Neural progenitor cell (in vitro differentiated cells): Measurements from ENCODE around the gene RNF166. TPM values are rescaled to one million over a fixed set of nuclear protein-coding genes. Genes with fewer than 3 reads are reported as not detected.

Experiments used
- DNase-seq: peaks from one replicate; pipeline ENCODE4 v3.0.0-alpha.2; 2016; ENCODE audit warnings: low spot score
- H2AFZ ChIP-seq: fragments of 200-600 bp; sonication (generic); replicated peaks from 2 replicates; pipeline ENCODE4 v1.6.1; 2016; ENCODE audit warnings: antibody characterized with exemption
- H3F3A ChIP-seq: fragments of 200-600 bp; sonication (generic); 2 replicates; pipeline ENCODE4 v1.6.1; 2016; ENCODE audit warnings: antibody characterized with exemption, low read depth
- H3K27ac ChIP-seq: fragments of 200-600 bp; sonication (generic); 2 replicates; pipeline ENCODE4 v1.5.1; 2016; ENCODE audit warnings: mild to moderate bottlenecking
- H3K27me3 ChIP-seq: fragments of 200-600 bp; sonication (generic); 2 replicates; pipeline ENCODE4 v1.6.1; 2016; ENCODE audit warnings: mild to moderate bottlenecking, moderate library complexity
- H3K36me3 ChIP-seq: fragments of 200-600 bp; sonication (generic); 2 replicates; pipeline ENCODE4 v1.5.1; 2016
- H3K4me1 ChIP-seq: fragments of 200-600 bp; sonication (generic); 2 replicates; pipeline ENCODE4 v1.6.1; 2016; ENCODE audit warnings: mixed run types
- H3K4me2 ChIP-seq: fragments of 200-600 bp; sonication (generic); 2 replicates; pipeline ENCODE4 v1.6.1; 2016
- H3K4me3 ChIP-seq: fragments of 200-600 bp; sonication (generic); 2 replicates; pipeline ENCODE4 v1.5.1; 2016
- H3K79me2 ChIP-seq: fragments of 200-600 bp; sonication (generic); 2 replicates; pipeline ENCODE4 v1.6.1; 2016; ENCODE audit warnings: low read depth
- H3K9ac ChIP-seq: fragments of 200-600 bp; sonication (generic); 2 replicates; pipeline ENCODE4 v1.6.1; 2016
- H3K9me3 ChIP-seq: fragments of 200-600 bp; sonication (generic); 2 replicates; pipeline ENCODE4 v1.5.1; 2016; ENCODE audit warnings: low read depth
- H4K20me1 ChIP-seq: fragments of 200-600 bp; sonication (generic); 2 replicates; pipeline ENCODE4 v1.6.1; 2016; ENCODE audit warnings: low read depth
- H3K27ac Mint-ChIP-seq: 3 replicates; pipeline ENCODE4 v1.8.0; 2021; ENCODE audit warnings: mixed read lengths
- H3K27me3 Mint-ChIP-seq: 2 replicates; pipeline ENCODE4 v1.8.0; 2022; ENCODE audit warnings: low read depth, mild to moderate bottlenecking, inconsistent platforms, moderate library complexity, mixed read lengths; ENCODE audit not compliant: insufficient read depth
- H3K36me3 Mint-ChIP-seq: 3 replicates; pipeline ENCODE4 v1.8.0; 2021; ENCODE audit warnings: mixed read lengths
- H3K4me1 Mint-ChIP-seq: 3 replicates; pipeline ENCODE4 v1.8.0; 2021; ENCODE audit warnings: mixed read lengths
- H3K4me3 Mint-ChIP-seq: 3 replicates; pipeline ENCODE4 v1.8.0; 2021; ENCODE audit warnings: mild to moderate bottlenecking, moderate library complexity, mixed read lengths
- H3K9me3 Mint-ChIP-seq: 3 replicates; pipeline ENCODE4 v1.8.0; 2020; ENCODE audit warnings: mixed read lengths
- CTCF ChIP-seq: fragments of 200-600 bp; sonication (generic); IDR thresholded peaks from 2 replicates; pipeline ENCODE4 v1.5.1; 2017; ENCODE audit warnings: antibody characterized with exemption, mild to moderate bottlenecking
- EZH2 ChIP-seq: fragments of 200-600 bp; sonication (generic); IDR thresholded peaks from 2 replicates; pipeline ENCODE4 v1.6.1; 2017; ENCODE audit warnings: antibody characterized with exemption, mild to moderate bottlenecking, moderate library complexity
- EZH2phosphoT487 ChIP-seq: fragments of 200-600 bp; sonication (generic); IDR thresholded peaks from 2 replicates; pipeline ENCODE4 v1.6.1; 2017; ENCODE audit warnings: antibody characterized with exemption
- total RNA-seq: library from RNA; depleted of rRNA; stranded (reverse); fragments of >200 nt; gene quantifications from 2 replicates; pipeline ENCODE4 v1.2.3, GENCODE V29; 2015; ENCODE audit warnings: low replicate concordance

The RNF166 gene
- total RNA-seq, 1 donor from 2014 or later = 11.1 TPM

- Histone ChIP-seq H2AFZ (no peak overlapping the region), H3K79me2 (no peaks in the 10 kb centered on the region)
- no peak for DNase-seq
These were observed 46.3 kb upstream of the RNF166 start for GRCh38 chr16:88752386-88753002.

GRCh38 chr16:88750854-88751253 is 44.6 kb upstream of the RNF166 start:
- Mint-ChIP-seq H3K36me3 (no peaks in the 10 kb centered on the region), H3K4me1 (peaks cover 10% of the 10 kb centered on the region), H3K9me3 (no peaks in the 10 kb centered on the region), H3K27me3 (peaks cover 6% of the 10 kb centered on the region), H3K27ac (no peak overlapping the region), H3K4me3 (no peak overlapping the region)
- Histone ChIP-seq H3K79me2 (no peaks in the 10 kb centered on the region), H3K4me1 (no peaks in the 10 kb centered on the region), H3K27ac (no peak overlapping the region), H4K20me1 (no peaks in the 10 kb centered on the region), H3F3A (peaks cover 5% of the 10 kb centered on the region), H2AFZ (no peak overlapping the region), H3K9ac (no peak overlapping the region), H3K36me3 (no peaks in the 10 kb centered on the region), H3K4me2 (no peak overlapping the region), H3K9me3 (no peaks in the 10 kb centered on the region), H3K4me3 (no peak overlapping the region), H3K27me3 (no peaks in the 10 kb centered on the region)
- no peak for DNase-seq
- TF ChIP-seq EZH2phosphoT487 (no peak), EZH2 (no peak), CTCF (no peak)

More at GRCh38 chr16:88752386-88753002, 46.3 kb upstream of the RNF166 start:
- no peaks in the 10 kb centered on the region for H3K36me3 Mint-ChIP-seq
- no peak overlapping the region for H3K4me3 Mint-ChIP-seq
- no peaks in the 10 kb centered on the region for H3K9me3 ChIP-seq
- H3K4me1 ChIP-seq = no peaks in the 10 kb centered on the region
- H3K4me2 ChIP-seq = no peak overlapping the region
- no peak overlapping the region for H3K27ac ChIP-seq
- H3K9ac ChIP-seq = no peak overlapping the region
- no peaks in the 10 kb centered on the region for H3K36me3 ChIP-seq
- H3K9me3 Mint-ChIP-seq = no peaks in the 10 kb centered on the region
- H3K27me3 Mint-ChIP-seq = no peaks in the 10 kb centered on the region
- no peak for TF ChIP-seq CTCF
- no peak for TF ChIP-seq EZH2
- no peak for TF ChIP-seq EZH2phosphoT487
- H3K4me3 ChIP-seq = no peak overlapping the region
- H3F3A ChIP-seq = peaks cover 5% of the 10 kb centered on the region
- H3K4me1 Mint-ChIP-seq = peaks cover 10% of the 10 kb centered on the region
- H3K27ac Mint-ChIP-seq = peak overlapping the region; percentile 66
- H3K27me3 ChIP-seq = no peaks in the 10 kb centered on the region
- no peaks in the 10 kb centered on the region for H4K20me1 ChIP-seq

GRCh38 chr16:88749358-88749757 is 43.1 kb upstream of the RNF166 start:
- Histone ChIP-seq H2AFZ (no peak overlapping the region), H3K9me3 (no peaks in the 10 kb centered on the region), H3K9ac (no peak overlapping the region), H3K79me2 (no peaks in the 10 kb centered on the region), H3K4me2 (no peak overlapping the region), H3F3A (peaks cover 8% of the 10 kb centered on the region), H4K20me1 (no peaks in the 10 kb centered on the region), H3K27ac (no peak overlapping the region), H3K27me3 (no peaks in the 10 kb centered on the region), H3K36me3 (no peaks in the 10 kb centered on the region), H3K4me1 (peaks cover 10% of the 10 kb centered on the region), H3K4me3 (no peak overlapping the region)
- H3K9me3 Mint-ChIP-seq = no peaks in the 10 kb centered on the region
- DNase-seq = no peak
- H3K27me3 Mint-ChIP-seq = peaks cover 6% of the 10 kb centered on the region
- H3K27ac Mint-ChIP-seq = no peak overlapping the region
- TF ChIP-seq EZH2phosphoT487 (no peak), CTCF (no peak), EZH2 (no peak)
- H3K4me3 Mint-ChIP-seq = no peak overlapping the region
- no peaks in the 10 kb centered on the region for H3K4me1 Mint-ChIP-seq
- no peaks in the 10 kb centered on the region for H3K36me3 Mint-ChIP-seq
